ENCODE results near the gene CCSER1.

DNA sequence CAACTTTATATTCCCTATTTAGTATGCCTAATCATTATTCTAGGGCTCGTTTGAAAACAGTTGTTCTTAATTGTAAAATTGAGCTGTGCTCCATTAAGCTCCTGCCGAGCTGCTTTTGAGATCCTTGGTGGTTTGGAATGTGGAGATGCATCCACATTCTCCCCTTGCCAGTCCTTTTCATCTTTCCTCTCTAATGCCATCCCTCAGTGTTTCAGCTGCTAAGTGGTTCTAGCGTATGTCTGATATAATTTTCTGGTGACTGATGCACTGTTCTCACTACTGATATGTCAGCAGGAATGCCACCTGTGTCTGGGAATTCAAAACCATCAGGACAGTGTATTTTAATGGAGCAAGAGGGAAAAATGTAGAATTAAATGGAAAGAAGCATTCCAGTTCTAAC is 1085.0 kb downstream of the CCSER1 start:
- TF ChIP-seq, protein P1, sequence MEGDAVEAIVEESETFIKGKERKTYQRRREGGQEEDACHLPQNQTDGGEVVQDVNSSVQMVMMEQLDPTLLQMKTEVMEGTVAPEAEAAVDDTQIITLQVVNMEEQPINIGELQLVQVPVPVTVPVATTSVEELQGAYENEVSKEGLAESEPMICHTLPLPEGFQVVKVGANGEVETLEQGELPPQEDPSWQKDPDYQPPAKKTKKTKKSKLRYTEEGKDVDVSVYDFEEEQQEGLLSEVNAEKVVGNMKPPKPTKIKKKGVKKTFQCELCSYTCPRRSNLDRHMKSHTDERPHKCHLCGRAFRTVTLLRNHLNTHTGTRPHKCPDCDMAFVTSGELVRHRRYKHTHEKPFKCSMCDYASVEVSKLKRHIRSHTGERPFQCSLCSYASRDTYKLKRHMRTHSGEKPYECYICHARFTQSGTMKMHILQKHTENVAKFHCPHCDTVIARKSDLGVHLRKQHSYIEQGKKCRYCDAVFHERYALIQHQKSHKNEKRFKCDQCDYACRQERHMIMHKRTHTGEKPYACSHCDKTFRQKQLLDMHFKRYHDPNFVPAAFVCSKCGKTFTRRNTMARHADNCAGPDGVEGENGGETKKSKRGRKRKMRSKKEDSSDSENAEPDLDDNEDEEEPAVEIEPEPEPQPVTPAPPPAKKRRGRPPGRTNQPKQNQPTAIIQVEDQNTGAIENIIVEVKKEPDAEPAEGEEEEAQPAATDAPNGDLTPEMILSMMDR (conservative IDR thresholded peaks at IDR 0.05; ENCODE audit: low read length): no peak
- no peak for TF ChIP-seq EZH2phosphoT487 (IDR thresholded peaks at IDR 0.05; ENCODE audit: borderline replicate concordance, low read depth, low read length)
